ENCODE data around the gene PSMD13.

PSMD13 gene

DNA sequence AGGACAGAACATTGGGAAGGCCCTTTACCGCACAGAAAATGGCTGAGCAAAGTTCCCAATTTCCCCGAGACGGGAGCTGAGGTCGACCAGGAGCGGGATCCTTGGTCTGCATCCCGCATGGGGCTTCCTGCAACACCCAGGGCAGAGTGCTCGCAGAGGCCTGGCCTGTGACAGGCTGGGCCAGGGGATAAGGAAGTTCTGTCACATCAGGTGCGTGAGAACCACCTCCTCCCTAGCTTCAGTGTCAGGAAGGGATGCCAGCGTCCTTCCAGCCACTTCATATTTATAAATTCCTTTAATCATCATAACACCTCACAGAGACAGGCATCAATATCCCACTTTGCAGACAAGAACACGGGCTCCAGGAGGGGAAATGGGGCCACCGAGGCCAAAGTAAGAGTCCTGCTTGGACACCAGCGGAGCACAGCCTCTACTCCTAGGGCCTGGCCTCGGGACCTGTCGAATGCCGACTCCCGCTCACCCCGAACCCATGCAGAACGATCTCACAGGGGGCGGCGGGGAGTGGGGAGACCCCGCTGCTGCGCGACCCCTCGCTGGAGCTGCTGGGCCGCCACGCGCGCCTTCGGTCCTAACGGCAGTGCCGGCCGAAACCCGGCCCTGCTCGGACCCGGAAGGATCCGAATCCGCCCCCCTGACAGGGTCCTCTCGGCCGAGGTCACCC lies 30.1 kb upstream of the PSMD13 start:
- TF ChIP-seq, protein P1, sequence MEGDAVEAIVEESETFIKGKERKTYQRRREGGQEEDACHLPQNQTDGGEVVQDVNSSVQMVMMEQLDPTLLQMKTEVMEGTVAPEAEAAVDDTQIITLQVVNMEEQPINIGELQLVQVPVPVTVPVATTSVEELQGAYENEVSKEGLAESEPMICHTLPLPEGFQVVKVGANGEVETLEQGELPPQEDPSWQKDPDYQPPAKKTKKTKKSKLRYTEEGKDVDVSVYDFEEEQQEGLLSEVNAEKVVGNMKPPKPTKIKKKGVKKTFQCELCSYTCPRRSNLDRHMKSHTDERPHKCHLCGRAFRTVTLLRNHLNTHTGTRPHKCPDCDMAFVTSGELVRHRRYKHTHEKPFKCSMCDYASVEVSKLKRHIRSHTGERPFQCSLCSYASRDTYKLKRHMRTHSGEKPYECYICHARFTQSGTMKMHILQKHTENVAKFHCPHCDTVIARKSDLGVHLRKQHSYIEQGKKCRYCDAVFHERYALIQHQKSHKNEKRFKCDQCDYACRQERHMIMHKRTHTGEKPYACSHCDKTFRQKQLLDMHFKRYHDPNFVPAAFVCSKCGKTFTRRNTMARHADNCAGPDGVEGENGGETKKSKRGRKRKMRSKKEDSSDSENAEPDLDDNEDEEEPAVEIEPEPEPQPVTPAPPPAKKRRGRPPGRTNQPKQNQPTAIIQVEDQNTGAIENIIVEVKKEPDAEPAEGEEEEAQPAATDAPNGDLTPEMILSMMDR (IDR thresholded peaks at IDR 0.05; ENCODE audit: low read depth, low read length, missing control alignments) = no peak
- no peak for DNase-seq (ENCODE audit: extremely low read depth, low read depth)
- peak overlapping the region; percentile 70 for H3K4me3 ChIP-seq (replicated peaks; ENCODE audit: low read depth, low read length)

GRCh38 chr11:207208-207862 lies 29.4 kb upstream of the PSMD13 start, which contains the start of the genes BET1L and RIC8A:
BET1L (minus strand) TSS chr11:207399; CDS start chr11:207321, 78 bp downstream.
RIC8A (plus strand) TSS chr11:207708; CDS start chr11:208855, 1,147 bp downstream.
- DNase-seq (ENCODE audit: extremely low read depth, low read depth) = peak; percentile 94

DNA sequence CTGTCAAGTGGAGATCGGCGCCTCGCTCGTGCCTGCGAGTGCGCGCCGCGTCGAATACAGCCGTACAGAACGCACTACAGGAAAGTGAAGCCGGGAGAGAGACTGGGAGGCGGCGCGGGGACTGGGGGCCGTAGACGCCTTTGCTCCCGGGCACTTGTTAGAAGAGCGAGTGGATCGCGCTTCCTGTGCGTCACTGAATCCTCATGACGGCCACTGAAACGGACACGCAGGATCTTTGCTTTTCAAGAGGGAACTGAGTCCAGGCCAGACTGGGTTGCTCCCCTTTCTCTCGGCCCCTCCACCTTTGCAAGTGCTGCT lies 29.0 kb upstream of the PSMD13 start:
- no peak for DNase-seq (ENCODE audit: extremely low read depth, low read depth)
- H3K4me3 ChIP-seq (replicated peaks; ENCODE audit: low read depth, low read length) = peak overlapping the region; percentile 70
- TF ChIP-seq, protein P1 (IDR thresholded peaks at IDR 0.05; ENCODE audit: low read depth, low read length, missing control alignments) = no peak

More at GRCh38 chr11:207208-207862, 29.4 kb upstream of the PSMD13 start, which contains the start of the genes BET1L and RIC8A:
- peak within 1 kb of the TSS; percentile 70 for H3K4me3 ChIP-seq (replicated peaks; ENCODE audit: low read depth, low read length)
- TF ChIP-seq, protein P1 (IDR thresholded peaks at IDR 0.05; ENCODE audit: low read depth, low read length, missing control alignments) = no peak

DNA sequence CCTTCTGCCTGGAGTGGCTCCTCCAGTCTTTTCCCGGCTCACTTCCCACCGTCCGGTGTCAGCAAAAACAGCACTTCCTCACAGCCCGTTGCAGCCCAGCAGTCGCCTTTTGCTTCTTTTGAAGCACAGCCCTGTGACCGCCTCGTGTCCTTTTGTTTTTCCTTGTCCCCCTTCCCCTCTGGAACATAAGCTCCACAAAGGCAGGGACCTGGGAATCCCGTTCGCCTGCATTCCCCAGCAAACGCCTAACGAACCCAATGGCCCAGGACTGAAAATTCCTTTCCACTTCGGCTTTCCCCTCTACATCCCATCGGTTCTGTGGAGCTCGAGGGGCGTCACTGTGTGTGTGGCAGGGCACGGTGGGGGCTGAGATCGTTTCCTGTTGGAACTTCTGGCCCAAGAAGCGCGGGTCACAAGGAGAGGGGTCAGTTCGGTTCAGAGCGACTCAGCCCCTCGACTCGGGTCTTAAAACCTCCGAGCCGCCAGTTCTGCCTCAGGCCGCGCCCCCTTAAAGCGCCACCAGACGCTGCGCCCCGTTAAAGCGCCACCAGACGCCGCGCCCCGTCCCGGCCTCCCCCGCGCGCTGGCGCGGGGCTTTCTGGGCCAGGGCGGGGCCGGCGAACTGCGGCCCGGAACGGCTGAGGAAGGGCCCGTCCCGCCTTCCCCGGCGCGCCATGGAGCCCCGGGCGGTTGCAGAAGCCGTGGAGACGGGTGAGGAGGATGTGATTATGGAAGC lies 28.4 kb upstream of the PSMD13 start:
- peak overlapping the region; percentile 70 for H3K4me3 ChIP-seq (replicated peaks; ENCODE audit: low read depth, low read length)
- TF ChIP-seq, protein P1 (IDR thresholded peaks at IDR 0.05; ENCODE audit: low read depth, low read length, missing control alignments) = no peak
- no peak for DNase-seq (ENCODE audit: extremely low read depth, low read depth)

DNA sequence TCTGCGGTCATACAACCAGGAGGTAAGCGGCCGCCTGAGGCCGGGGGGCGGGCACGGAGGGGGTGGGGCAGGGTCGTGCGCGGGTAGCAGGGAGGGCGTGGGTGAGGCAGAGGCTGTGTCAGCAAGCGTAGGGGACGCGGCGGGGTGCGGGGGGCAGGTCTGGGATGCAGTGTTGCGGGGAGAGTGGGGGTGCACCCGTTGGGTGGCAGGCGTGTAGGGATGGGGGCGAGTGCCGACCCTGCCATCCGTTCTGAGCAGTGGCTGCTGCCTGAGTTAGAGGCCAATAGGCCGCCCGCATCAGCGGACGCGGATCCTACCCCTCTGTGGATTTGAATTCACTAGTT lies 27.9 kb upstream of the PSMD13 start:
- H3K4me3 ChIP-seq (replicated peaks; ENCODE audit: low read depth, low read length) = peak overlapping the region; percentile 70
- DNase-seq (ENCODE audit: extremely low read depth, low read depth) = no peak
- TF ChIP-seq, protein P1 (IDR thresholded peaks at IDR 0.05; ENCODE audit: low read depth, low read length, missing control alignments) = no peak

- TF ChIP-seq, protein P1 (IDR thresholded peaks at IDR 0.05; ENCODE audit: low read depth, low read length, missing control alignments) = peak; percentile 3
- DNase-seq (ENCODE audit: extremely low read depth, low read depth) = no peak
- peak overlapping the region; percentile 70 for H3K4me3 ChIP-seq (replicated peaks; ENCODE audit: low read depth, low read length)
Observed at GRCh38 chr11:209275-210121, 27.3 kb upstream of the PSMD13 start.

Data from HFF-Myc (cell line).